ENCODE data around the gene DPEP2. TPM values are rescaled to one million over a fixed set of nuclear protein-coding genes. Genes with fewer than 3 reads are reported as not detected.
A peak's percentile ranks its signal among the peaks of the same experiment; 100 is the strongest.
"Not testable (repeated sequence)": the region's sequence is repeated elsewhere in the genome, so short reads cannot be mapped to it uniquely, and the experiment has no call there.

The DPEP2 gene
- total RNA-seq, 1 experiment from 2014 or later: not detected

GRCh38 chr16:67988675-67989074, 10.6 kb downstream of the DPEP2 start:
- Histone ChIP-seq H3K27me3 (no peaks in the 10 kb centered on the region), H3K4me3 (no peak overlapping the region), H3K9me3 (no peaks in the 10 kb centered on the region), H3K36me3 (no peaks in the 10 kb centered on the region)
- no peak for DNase-seq

DNA sequence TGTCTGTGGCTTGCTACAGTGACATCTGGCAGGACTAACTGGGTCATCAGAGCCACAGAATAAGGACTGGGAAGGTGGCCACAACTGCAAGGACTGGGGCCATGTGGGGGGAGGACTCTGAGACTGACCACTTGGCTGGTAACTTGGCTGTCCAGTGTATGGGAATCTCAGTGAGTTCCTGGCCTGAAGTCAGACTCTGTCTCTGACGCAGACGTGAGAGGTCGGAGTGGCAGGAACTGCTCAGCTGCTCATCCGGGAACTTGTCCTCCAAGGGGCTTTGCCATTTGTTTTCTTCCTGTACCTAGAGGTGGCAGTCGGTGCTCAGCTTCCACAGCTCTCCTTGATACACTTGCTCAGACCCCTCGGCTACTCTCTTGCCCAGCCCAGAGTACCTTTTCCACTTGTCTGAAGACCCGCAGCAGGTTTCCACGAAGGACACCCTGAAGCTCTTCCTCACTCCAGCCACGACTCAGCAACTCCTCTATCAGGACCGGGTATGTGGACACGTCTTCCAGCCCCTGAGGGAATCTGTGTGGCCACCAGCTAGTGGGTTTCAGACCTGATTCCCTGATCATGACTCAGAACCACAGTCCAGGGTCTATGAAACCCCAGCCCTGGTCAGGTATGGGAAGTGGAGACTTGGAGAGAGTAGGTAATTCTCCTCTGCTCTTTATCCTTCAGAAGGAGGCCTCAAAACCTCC, 11.7 kb downstream of the DPEP2 start:
- Histone ChIP-seq H3K4me3 (no peak overlapping the region), H3K36me3 (no peaks in the 10 kb centered on the region), H3K27me3 (no peaks in the 10 kb centered on the region), H3K9me3 (no peaks in the 10 kb centered on the region)
- DNase-seq: no peak

- no peak for DNase-seq
Measured at GRCh38 chr16:67986949-67987348, 12.3 kb downstream of the DPEP2 start.

GRCh38 chr16:67982011-67982696, 17.1 kb downstream of the DPEP2 start:
- Histone ChIP-seq H3K9me3 (no peaks in the 10 kb centered on the region), H3K27me3 (no peaks in the 10 kb centered on the region), H3K4me3 (no peak overlapping the region), H3K36me3 (no peaks in the 10 kb centered on the region)
- DNase-seq: no peak

More at GRCh38 chr16:67986949-67987348, 12.3 kb downstream of the DPEP2 start:
- Histone ChIP-seq H3K27me3 (no peaks in the 10 kb centered on the region), H3K9me3 (no peaks in the 10 kb centered on the region), H3K36me3 (no peaks in the 10 kb centered on the region), H3K4me3 (no peak overlapping the region)

GRCh38 chr16:67979955-67980678, 19.2 kb downstream of the DPEP2 start, which contains the start of gene DPEP3:
TSS of gene DPEP3 (minus strand) at chr16:67980499. CDS start at chr16:67980380, 119 bp downstream.
- H3K9me3 ChIP-seq: no peaks in the 10 kb centered on the region
- no peak for DNase-seq
- H3K4me3 ChIP-seq: no peak within 1 kb of the TSS
- H3K27me3 ChIP-seq: no peaks in the 10 kb centered on the region
- H3K36me3 ChIP-seq: no peaks in the 10 kb centered on the region

DNA sequence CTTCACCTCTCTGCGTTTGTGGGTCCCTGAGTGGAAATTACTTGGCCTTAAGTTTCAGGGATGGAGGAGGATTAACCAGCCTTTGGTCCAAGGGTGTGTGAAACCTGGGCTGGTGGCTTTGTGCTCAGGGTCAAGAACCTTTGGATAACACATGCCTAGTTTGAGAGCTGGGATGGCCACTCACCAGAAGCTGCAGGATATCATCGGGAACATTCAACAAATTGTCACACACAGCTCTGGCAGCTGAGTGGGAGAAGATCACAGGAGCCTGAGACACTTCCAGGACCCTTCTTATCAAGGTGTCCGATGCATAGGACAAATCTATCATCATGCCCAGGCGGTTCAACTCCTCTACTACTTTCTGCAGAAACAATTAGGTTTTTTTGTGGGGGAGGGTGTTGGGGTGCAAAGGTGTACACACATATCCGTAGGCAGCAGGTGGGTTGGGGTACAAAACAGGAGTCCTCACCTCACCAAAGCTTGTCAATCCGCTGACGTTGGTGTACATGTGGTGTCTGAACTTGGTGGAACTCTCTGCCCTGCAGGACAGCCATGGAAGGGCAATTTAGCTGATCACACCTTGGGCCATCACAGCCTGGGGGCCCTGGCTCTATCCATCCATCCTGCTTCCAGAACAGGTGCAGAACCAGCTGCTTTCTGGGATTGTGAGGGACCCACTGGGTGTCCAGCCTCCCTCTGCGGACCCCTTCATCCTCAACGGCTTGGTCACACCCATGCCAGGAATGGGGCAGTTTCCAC, 21.6 kb downstream of the DPEP2 start:
- H3K9me3 ChIP-seq: no peaks in the 10 kb centered on the region
- no peak overlapping the region for H3K4me3 ChIP-seq
- no peaks in the 10 kb centered on the region for H3K27me3 ChIP-seq
- H3K36me3 ChIP-seq: no peaks in the 10 kb centered on the region
- DNase-seq: no peak

DNA sequence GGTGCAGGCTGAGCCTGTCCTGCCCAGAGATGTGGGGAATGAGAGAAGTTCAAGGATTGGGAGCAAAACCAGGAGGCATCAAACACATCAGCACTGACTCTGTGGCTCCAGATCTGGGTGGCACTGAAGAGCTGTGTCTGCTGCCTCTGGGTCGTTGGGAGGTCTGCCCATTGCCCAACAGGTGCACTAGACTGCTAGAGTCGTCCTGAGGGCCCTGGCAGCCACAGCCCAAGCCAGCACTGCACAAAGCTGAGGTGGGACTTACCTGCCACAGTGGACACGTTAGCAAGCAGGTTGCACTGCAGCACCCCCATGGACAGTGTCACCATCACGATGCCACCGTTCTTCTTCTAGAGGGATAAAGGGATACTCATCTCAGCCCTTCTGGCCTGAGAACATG, 22.3 kb downstream of the DPEP2 start:
- no peaks in the 10 kb centered on the region for H3K36me3 ChIP-seq

GRCh38 chr16:67976205-67976604, 23.1 kb downstream of the DPEP2 start:
- no peak for DNase-seq
- Histone ChIP-seq H3K4me3 (no peak overlapping the region), H3K27me3 (no peaks in the 10 kb centered on the region), H3K9me3 (no peaks in the 10 kb centered on the region), H3K36me3 (no peaks in the 10 kb centered on the region)

More for the DNA sequence above, 22.3 kb downstream of the DPEP2 start:
- H3K27me3 ChIP-seq: no peaks in the 10 kb centered on the region
- no peak overlapping the region for H3K4me3 ChIP-seq
- H3K9me3 ChIP-seq: no peaks in the 10 kb centered on the region
- DNase-seq: no peak

GRCh38 chr16:67975321-67976105, 23.8 kb downstream of the DPEP2 start:
- Histone ChIP-seq H3K9me3 (no peaks in the 10 kb centered on the region), H3K36me3 (no peaks in the 10 kb centered on the region), H3K4me3 (no peak overlapping the region), H3K27me3 (no peaks in the 10 kb centered on the region)
- no peak for DNase-seq

- not testable (repeated sequence) for H3K4me3 ChIP-seq, DNase-seq, H3K9me3 ChIP-seq, H3K36me3 ChIP-seq, H3K27me3 ChIP-seq
Measured at GRCh38 chr16:67972285-67972684, 27.0 kb downstream of the DPEP2 start.

- Histone ChIP-seq H3K4me3 (no peak overlapping the region), H3K27me3 (no peaks in the 10 kb centered on the region), H3K9me3 (no peaks in the 10 kb centered on the region), H3K36me3 (no peaks in the 10 kb centered on the region)
- DNase-seq: no peak
Measured at GRCh38 chr16:67971111-67971510, 28.2 kb downstream of the DPEP2 start.

DNA sequence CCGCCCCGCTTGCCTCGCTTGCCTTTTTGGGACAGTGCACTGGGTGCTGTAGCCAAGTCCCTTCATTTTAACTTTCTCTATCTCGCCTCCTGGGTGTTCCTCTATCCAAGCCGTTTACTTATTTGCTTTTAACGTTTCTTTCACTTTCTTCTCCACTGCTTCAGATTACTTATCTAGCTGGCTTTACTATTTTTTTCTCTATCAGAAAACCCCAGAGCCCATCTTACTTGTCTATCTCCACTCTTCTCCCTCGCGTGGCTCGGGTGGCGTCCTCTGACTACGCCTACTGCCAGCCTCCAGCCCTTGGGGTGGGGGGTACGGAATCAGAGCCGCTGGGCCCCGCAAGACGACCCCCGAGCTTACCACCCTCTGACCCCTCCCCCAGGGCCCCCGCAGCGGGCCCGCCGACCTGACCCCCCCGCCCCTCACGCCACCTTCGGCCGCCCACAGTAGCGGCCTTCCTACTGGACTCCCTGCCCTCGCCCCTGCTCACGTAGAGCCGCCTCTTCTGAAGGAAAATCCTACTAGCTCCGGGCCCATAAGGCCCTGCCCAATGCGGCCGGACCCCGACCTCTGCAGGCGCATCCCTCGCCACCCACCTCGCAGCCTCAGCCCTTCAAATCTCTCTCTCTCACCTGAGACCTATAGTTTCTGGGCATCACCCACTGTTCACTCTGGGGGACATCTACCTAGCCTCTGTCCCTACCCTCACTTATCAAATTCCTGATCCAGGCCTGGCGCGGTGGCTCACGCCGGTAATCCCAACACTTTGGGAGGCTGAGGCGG, 29.8 kb downstream of the DPEP2 start:
- no peaks in the 10 kb centered on the region for H3K36me3 ChIP-seq
- H3K9me3 ChIP-seq: no peaks in the 10 kb centered on the region
- H3K4me3 ChIP-seq: no peak overlapping the region
- H3K27me3 ChIP-seq: no peaks in the 10 kb centered on the region
- DNase-seq: no peak

GRCh38 chr16:67968400-67969253, 30.7 kb downstream of the DPEP2 start, which contains the start of gene SLC12A4:
TSS of gene SLC12A4 (minus strand) at chr16:67968637. CDS start at chr16:67968553, 84 bp downstream.
- H3K4me3 ChIP-seq: peak within 1 kb of the TSS; percentile 64
- no peaks in the 10 kb centered on the region for H3K9me3 ChIP-seq
- DNase-seq: peak; percentile 75
- H3K36me3 ChIP-seq: no peaks in the 10 kb centered on the region
- no peaks in the 10 kb centered on the region for H3K27me3 ChIP-seq

DNA sequence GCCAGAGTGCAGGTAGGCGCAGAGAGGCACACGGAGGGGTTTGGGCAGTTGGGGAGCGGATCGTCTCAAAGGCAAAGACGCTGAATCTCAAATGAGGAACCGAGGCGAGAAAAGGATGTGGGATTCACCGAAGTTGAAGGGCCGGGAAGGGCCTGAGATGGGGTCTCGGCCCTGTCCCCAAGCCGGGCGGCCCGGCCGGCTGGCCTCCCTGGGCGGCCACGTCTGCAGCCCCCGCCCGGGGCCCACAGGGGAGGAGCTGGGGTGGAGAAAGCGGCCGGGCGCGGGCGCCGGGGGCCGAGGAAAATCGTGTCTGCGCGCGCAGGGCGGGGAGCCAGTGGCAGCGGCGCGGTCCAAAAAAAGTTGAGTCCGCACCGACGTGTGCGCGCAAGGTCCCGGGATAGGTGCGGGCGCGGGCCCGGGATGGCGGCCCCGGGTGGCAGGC, 31.3 kb downstream of the DPEP2 start:
- DNase-seq: no peak
- peak overlapping the region; percentile 64 for H3K4me3 ChIP-seq
- no peaks in the 10 kb centered on the region for H3K9me3 ChIP-seq
- H3K27me3 ChIP-seq: no peaks in the 10 kb centered on the region
- H3K36me3 ChIP-seq: no peaks in the 10 kb centered on the region; the same call in 1 of the 2 replicates

All from MG63 (cell line).